SK-N-SH (cell line): Measurements from ENCODE around the gene PAPOLB. TPM values are rescaled to one million over a fixed set of nuclear protein-coding genes. Genes with fewer than 3 reads are reported as not detected.

ENCODE experiments used
- CTCF ChIA-PET: fragments of 300-600, 350-600 bp; formaldehyde crosslinking; extraction: SDS; loops from one replicate; lab custom pipeline; 2021; lab: Yijun Ruan, JAX
- POLR2A ChIA-PET: fragments of 350-600 bp; sonication (Branson Sonifier 250); formaldehyde crosslinking; extraction: SDS; loops from one replicate; lab custom pipeline; 2020; ENCODE audit warnings: antibody characterized with exemption, inconsistent platforms; lab: Yijun Ruan, JAX
- DNase-seq: peaks from one replicate; pipeline ENCODE4 v3.0.0; 2012
- H2AFZ ChIP-seq: fragments of 200-600 bp; sonication (generic); 2 replicates; pipeline ENCODE4 v1.8.1; 2016; ENCODE audit warnings: antibody characterized with exemption, mild to moderate bottlenecking, low read depth
- H3F3A ChIP-seq: fragments of 200-600 bp; sonication (generic); replicated peaks from 2 replicates; pipeline ENCODE3; 2016; ENCODE audit warnings: antibody characterized with exemption, mild to moderate bottlenecking; ENCODE audit not compliant: insufficient read depth
- H3K27ac ChIP-seq, 2 experiments: fragments of 200-500 bp in 1 of 2; fragments of 200-600 bp in 1 of 2; sonication (Bioruptor generic) in 1 of 2; sonication (generic), shearing (Covaris generic) in 1 of 2; 2 replicates each; pipeline versions ENCODE4 v1.5.1 to v1.6.1; 2014 to 2016; ENCODE audit warnings: low read depth in 2 of 2, inconsistent platforms in 1 of 2, low read length in 1 of 2, mild to moderate bottlenecking in 1 of 2, mixed read lengths in 1 of 2
- H3K27me3 ChIP-seq: fragments of 200-600 bp; sonication (generic), shearing (Covaris generic); 2 replicates; pipeline ENCODE4 v1.6.1; 2016; ENCODE audit warnings: mixed run types; ENCODE audit not compliant: insufficient read depth
- H3K36me3 ChIP-seq, 2 experiments: fragments of 200-500 bp in 1 of 2; fragments of 200-600 bp in 1 of 2; sonication (Bioruptor generic) in 1 of 2; sonication (generic) in 1 of 2; replicated peaks in 1 of 2; 2 replicates each; pipeline versions ENCODE3 to v1.5.1; 2014 to 2016; ENCODE audit warnings: low read length in 1 of 2, mild to moderate bottlenecking in 1 of 2; ENCODE audit not compliant: insufficient read depth in 2 of 2, control insufficient read depth in 1 of 2
- H3K4me1 ChIP-seq, 2 experiments: fragments of 200-500 bp in 1 of 2; fragments of 200-600 bp in 1 of 2; sonication (Bioruptor generic) in 1 of 2; sonication (generic), shearing (Covaris generic) in 1 of 2; 2 replicates each; pipeline versions ENCODE4 v1.5.1 to v1.6.1; 2014 to 2016; ENCODE audit warnings: low read depth in 1 of 2, low read length in 1 of 2, mixed run types in 1 of 2; ENCODE audit not compliant: insufficient read depth in 2 of 2, control insufficient read depth in 1 of 2
- H3K4me2 ChIP-seq: fragments of 200-600 bp; sonication (generic), shearing (Covaris generic); 2 replicates; pipeline ENCODE4 v1.6.1; 2017; ENCODE audit warnings: mixed run types
- H3K4me3 ChIP-seq, 2 experiments: fragments of 200-500 bp in 1 of 2; fragments of 200-600 bp in 1 of 2; sonication (Bioruptor generic) in 1 of 2; sonication (generic), shearing (Covaris generic) in 1 of 2; 2 replicates each; pipeline versions ENCODE4 v1.5.1 to v1.8.1; 2014 to 2016; ENCODE audit warnings: low read depth in 2 of 2, inconsistent platforms in 1 of 2, low read length in 1 of 2, mild to moderate bottlenecking in 1 of 2, mixed read lengths in 1 of 2, moderate library complexity in 1 of 2
- H3K79me2 ChIP-seq: fragments of 200-600 bp; sonication (generic); 2 replicates; pipeline ENCODE4 v1.8.1; 2017; ENCODE audit warnings: mild to moderate bottlenecking; ENCODE audit not compliant: insufficient read depth
- H3K9ac ChIP-seq: fragments of 200-600 bp; sonication (generic); 2 replicates; pipeline ENCODE4 v1.6.1; 2017; ENCODE audit warnings: mixed run types
- H3K9me2 ChIP-seq: fragments of 200-600 bp; sonication (generic); 2 replicates; pipeline ENCODE4 v1.6.1; 2017; ENCODE audit warnings: mixed run types
- H3K9me3 ChIP-seq: fragments of 200-600 bp; sonication (generic); 2 replicates; pipeline ENCODE4 v1.6.1; 2017; ENCODE audit warnings: mixed run types, mild to moderate bottlenecking, moderate library complexity
- H4K20me1 ChIP-seq: fragments of 200-600 bp; sonication (generic); 2 replicates; pipeline ENCODE4 v1.6.1; 2017; ENCODE audit warnings: mild to moderate bottlenecking, mixed run types; ENCODE audit not compliant: insufficient read depth
- CTCF ChIP-seq: fragments of 200-600 bp; sonication (generic); IDR thresholded peaks from 2 replicates; pipeline ENCODE4 v1.6.1; 2017; ENCODE audit warnings: antibody characterized with exemption, mild to moderate bottlenecking, moderate library complexity
- ELF1 ChIP-seq: IDR thresholded peaks from 2 replicates; pipeline ENCODE4 v1.4.0; 2012
- EZH2phosphoT487 ChIP-seq: fragments of 200-600 bp; sonication (generic); IDR thresholded peaks from 2 replicates; pipeline ENCODE4 v1.6.1; 2017; ENCODE audit warnings: low read depth, mixed run types, mild to moderate bottlenecking, antibody characterized with exemption, moderate library complexity, borderline replicate concordance
- FOXJ3 ChIP-seq: sonication (generic); formaldehyde crosslinking; IDR thresholded peaks from 2 replicates; pipeline ENCODE4 v1.5.1; 2020; ENCODE audit warnings: mild to moderate bottlenecking, missing genetic modification reagents
- FOXM1 ChIP-seq: IDR thresholded peaks from 2 replicates; pipeline ENCODE4 v1.4.0; 2012; ENCODE audit warnings: low read depth, mild to moderate bottlenecking
- MEF2A ChIP-seq: IDR thresholded peaks from 2 replicates; pipeline ENCODE4 v1.4.0; 2012; ENCODE audit warnings: low read depth, borderline replicate concordance
- MXI1 ChIP-seq: IDR thresholded peaks from 2 replicates; pipeline ENCODE4 v1.6.1; 2012; ENCODE audit warnings: mild to moderate bottlenecking, low read depth, low read length, improper control_type of control experiment
- NFIC ChIP-seq: IDR thresholded peaks from 2 replicates; pipeline ENCODE4 v1.4.0; 2012; ENCODE audit warnings: borderline replicate concordance
- NRF1 ChIP-seq: IDR thresholded peaks from 2 replicates; pipeline ENCODE4 v1.6.1; 2012; ENCODE audit warnings: low read depth, mild to moderate bottlenecking, low read length
- RAD21 ChIP-seq: IDR thresholded peaks from 2 replicates; pipeline ENCODE4 v1.6.1; 2012; ENCODE audit warnings: mild to moderate bottlenecking, low read length
- RXRA ChIP-seq: IDR thresholded peaks from 2 replicates; pipeline ENCODE4 v1.4.0; 2012; ENCODE audit warnings: low read depth, mild to moderate bottlenecking, borderline replicate concordance
- SMC3 ChIP-seq: IDR thresholded peaks from 2 replicates; pipeline ENCODE4 v1.6.1; 2012; ENCODE audit warnings: low read depth, low read length, improper control_type of control experiment
- TCF12 ChIP-seq: IDR thresholded peaks from 2 replicates; pipeline ENCODE4 v1.4.0; 2012
- TEAD4 ChIP-seq: IDR thresholded peaks from 2 replicates; pipeline ENCODE4 v1.4.0; 2012; ENCODE audit warnings: mild to moderate bottlenecking, borderline replicate concordance; ENCODE audit not compliant: insufficient read depth
- WGBS: methylation state at CpG from one replicate; pipeline ENCODE4 v1.1.6; 2017; ENCODE audit warnings: low lambda C conversion rate; 5-methylcytosine and 5-hydroxymethylcytosine counted together
- polyA plus RNA-seq, 3 experiments: library from polyadenylated mRNA; depleted of rRNA; stranded (reverse); fragments of >200 nt; gene quantifications; 2 replicates each; pipeline ENCODE4 v1.2.3, GENCODE V29; 2012

The PAPOLB gene
- polyA plus RNA-seq, 1 of the 3 experiments (the other 2 are of a cell fraction): not detected

- no peak for TF ChIP-seq CTCF
- no peak for TF ChIP-seq EZH2phosphoT487
- no peak for TF ChIP-seq MXI1
- TF ChIP-seq TEAD4: no peak
- no peak for TF ChIP-seq NRF1
- TF ChIP-seq MEF2A: no peak
- TF ChIP-seq RAD21: no peak
- TF ChIP-seq NFIC: no peak
- TF ChIP-seq RXRA: no peak
These were observed 25.6 kb downstream of the PAPOLB start (continued) for GRCh38 chr7:4836206-4836661.

GRCh38 chr7:4835398-4836205, 26.2 kb downstream of the PAPOLB start:
- Histone ChIP-seq H3K27ac (no peak overlapping the region; a peak in 1 of 4 replicates), H3K9me2 (no peaks in the 10 kb centered on the region), H4K20me1 (no peaks in the 10 kb centered on the region), H3K4me2 (no peak overlapping the region), H3K9ac (no peak overlapping the region), H3K4me1 (peaks cover 0 to 34% of the 10 kb centered on the region in 2 experiments; a peak in 1 of 4 replicates), H2AFZ (no peak overlapping the region), H3K36me3 (no peaks in the 10 kb centered on the region), H3K4me3 (no peak overlapping the region), H3K27me3 (no peaks in the 10 kb centered on the region), H3K9me3 (no peaks in the 10 kb centered on the region), H3K79me2 (no peaks in the 10 kb centered on the region), H3F3A (no peaks in the 10 kb centered on the region)
- DNase-seq: no peak
- 85% methylated on average over 28 of the region's 28 CpGs for WGBS
- ChIA-PET CTCF (interaction anchor here (1.9 to 8.9 kb wide), 4 partner anchors 10 to 251 kb away, joined by 7 to 235 read pairs (median 59); partner anchors contain the start of gene RADIL), POLR2A (no interaction called here)
- no peak for TF ChIP-seq TCF12
- no peak for TF ChIP-seq ELF1
- no peak for TF ChIP-seq RAD21
- no peak for TF ChIP-seq FOXM1
- TF ChIP-seq SMC3: no peak
- TF ChIP-seq MXI1: no peak
- no peak for TF ChIP-seq FOXJ3 (CRISPR knock-in tag)
